A673 (cell line): ENCODE measurements around the gene TNC. TPM values are rescaled to one million over a fixed set of nuclear protein-coding genes. Genes with fewer than 3 reads are reported as not detected.

Source experiments
- BruUV-seq: library from RNA; stranded (reverse); fragments of 400-500 nt; replicated peaks from 2 replicates; lab custom pipeline; 2021; lab: Mats Ljungman, UMichigan
- CTCF ChIA-PET: fragments of 300-600 bp; sonication (Branson Sonifier 250); formaldehyde crosslinking; loops from one replicate; lab custom pipeline; 2022; ENCODE audit warnings: antibody characterized with exemption; lab: Charles Lee
- POLR2A ChIA-PET: fragments of 300-600 bp; sonication (Branson Sonifier 250); formaldehyde crosslinking; loops from one replicate; lab custom pipeline; 2022; ENCODE audit warnings: antibody characterized with exemption; ENCODE audit not compliant: low non-redundant PET; lab: Charles Lee
- DNase-seq: peaks from one replicate; pipeline ENCODE4 v3.0.0-alpha.2; 2015; ENCODE audit warnings: low spot score
- H3K27ac ChIP-seq: fragments of 200-600 bp; sonication (generic); 2 replicates; pipeline ENCODE4 v1.5.1; 2016; ENCODE audit warnings: mixed run types, low read depth, mild to moderate bottlenecking, mixed read lengths, antibody characterized with exemption, low read length; ENCODE audit not compliant: poor library complexity, severe bottlenecking
- H3K27me3 ChIP-seq: fragments of 200-600 bp; sonication (generic); replicated peaks from 2 replicates; pipeline ENCODE4 v1.6.1; 2017; ENCODE audit warnings: mixed run types, low read depth, mild to moderate bottlenecking, mixed read lengths, antibody characterized with exemption, low read length; ENCODE audit not compliant: insufficient read depth, poor library complexity
- H3K36me3 ChIP-seq: fragments of 200-600 bp; sonication (generic); 2 replicates; pipeline ENCODE4 v1.6.1; 2016; ENCODE audit warnings: mixed run types, mild to moderate bottlenecking, mixed read lengths, antibody characterized with exemption, low read length; ENCODE audit not compliant: insufficient read depth, poor library complexity, severe bottlenecking
- H3K4me1 ChIP-seq: fragments of 200-600 bp; sonication (generic); 2 replicates; pipeline ENCODE4 v1.6.1; 2017; ENCODE audit warnings: mixed run types, mild to moderate bottlenecking, mixed read lengths, antibody characterized with exemption, low read length; ENCODE audit not compliant: insufficient read depth, poor library complexity, severe bottlenecking
- H3K4me3 ChIP-seq: fragments of 200-600 bp; sonication (generic); 2 replicates; pipeline ENCODE4 v1.5.1; 2016; ENCODE audit warnings: low read depth, mixed run types, mild to moderate bottlenecking, mixed read lengths, low read length; ENCODE audit not compliant: poor library complexity, severe bottlenecking
- H3K9me3 ChIP-seq: fragments of 200-600 bp; sonication (generic); 2 replicates; pipeline ENCODE4 v1.6.1; 2016; ENCODE audit warnings: mixed run types, low read depth, mild to moderate bottlenecking, mixed read lengths, antibody characterized with exemption, low read length; ENCODE audit not compliant: poor library complexity, severe bottlenecking
- CTCF ChIP-seq: fragments of 300-800, 200-600 bp; sonication (generic); conservative IDR thresholded peaks from 2 replicates; pipeline ENCODE4 v1.5.1; 2017; ENCODE audit warnings: low read depth, mild to moderate bottlenecking, antibody characterized with exemption, low read length, moderate library complexity, mixed read lengths
- EZH2 ChIP-seq: fragments of 200-600 bp; sonication (generic); IDR thresholded peaks from 2 replicates; pipeline ENCODE4 v1.6.1; 2017; ENCODE audit warnings: borderline replicate concordance, low read depth, mild to moderate bottlenecking, mixed read lengths, antibody characterized with exemption, low read length; ENCODE audit not compliant: poor library complexity, severe bottlenecking
- intact Hi-C: fragments of 100-400 bp; cut with micrococcal nuclease; formaldehyde crosslinking; loops from one replicate; pipeline ENCODE4 v1.10.0; 2022; ENCODE audit not compliant: unreplicated experiment
- total RNA-seq: library from RNA; stranded (reverse); gene quantifications from 2 replicates; pipeline ENCODE4 v1.2.3, GENCODE V29; 2021

TNC gene
- total RNA-seq, 1 experiment from 2014 or later, result 202 TPM

GRCh38 chr9:115057559-115057958 is 60.4 kb downstream of the TNC start:
- POLR2A ChIA-PET, result no interaction called here
- no peaks in the 10 kb centered on the region for H3K9me3 ChIP-seq
- H3K36me3 ChIP-seq, result peaks cover 60% of the 10 kb centered on the region
- intact Hi-C loops, result no loop called here
- no peaks in the 10 kb centered on the region for H3K27me3 ChIP-seq
- no peak for DNase-seq
- TF ChIP-seq CTCF, result no peak
- TF ChIP-seq EZH2, result no peak
- H3K4me1 ChIP-seq, result no peaks in the 10 kb centered on the region
- H3K27ac ChIP-seq, result no peak overlapping the region
- H3K4me3 ChIP-seq, result no peak overlapping the region
- BruUV-seq, result no TSS peak
- CTCF ChIA-PET, result no interaction called here

- TF ChIP-seq EZH2 (no peak), CTCF (no peak)
- H3K27ac ChIP-seq, result peak overlapping the region; percentile 18
- intact Hi-C loops, result no loop called here
- H3K4me3 ChIP-seq, result no peak overlapping the region
- H3K27me3 ChIP-seq, result no peaks in the 10 kb centered on the region
- no peak for DNase-seq
- H3K36me3 ChIP-seq, result peaks cover 25% of the 10 kb centered on the region
- no TSS peak for BruUV-seq
- ChIA-PET CTCF (no interaction called here), POLR2A (no interaction called here)
- peaks cover 18% of the 10 kb centered on the region for H3K4me1 ChIP-seq
- no peaks in the 10 kb centered on the region for H3K9me3 ChIP-seq
Observed at GRCh38 chr9:115050002-115050490, 67.9 kb downstream of the TNC start.

GRCh38 chr9:115046824-115047223 is 71.1 kb downstream of the TNC start:
- no peak overlapping the region for H3K4me3 ChIP-seq
- H3K4me1 ChIP-seq, result peaks cover 25% of the 10 kb centered on the region
- intact Hi-C loops, result no loop called here
- no peaks in the 10 kb centered on the region for H3K9me3 ChIP-seq
- no peak overlapping the region for H3K27ac ChIP-seq
- H3K27me3 ChIP-seq, result no peaks in the 10 kb centered on the region
- H3K36me3 ChIP-seq, result peaks cover 23% of the 10 kb centered on the region
- ChIA-PET CTCF (no interaction called here), POLR2A (no interaction called here)
- no TSS peak for BruUV-seq
- TF ChIP-seq EZH2, result no peak
- no peak for TF ChIP-seq CTCF
- no peak for DNase-seq
